HG03354 (cell line): ENCODE results near the gene RAB1B.
"Not testable (repeated sequence)": the region's sequence is repeated elsewhere in the genome, so short reads cannot be mapped to it uniquely, and the experiment has no call there.

Experiments used
- ATAC-seq: cut with Tn5 transposase; IDR thresholded peaks from one replicate; pipeline ENCODE4 v1.9.1; 2021; ENCODE audit warnings: mild to moderate bottlenecking; ENCODE audit not compliant: unreplicated experiment, poor library complexity, severe bottlenecking

Gene RAB1B

GRCh38 chr11:66238786-66239413 lies 29.5 kb upstream of the RAB1B start:
- no peak for ATAC-seq

GRCh38 chr11:66239511-66239910 lies 28.9 kb upstream of the RAB1B start:
- no peak for ATAC-seq

- no peak for ATAC-seq
These were observed 28.2 kb upstream of the RAB1B start for GRCh38 chr11:66239998-66240780.

- ATAC-seq: no peak
These were observed 27.7 kb upstream of the RAB1B start for GRCh38 chr11:66240781-66241136.

GRCh38 chr11:66242095-66242765 lies 26.2 kb upstream of the RAB1B start:
- ATAC-seq: no peak

- ATAC-seq: no peak
These were observed 24.5 kb upstream of the RAB1B start for GRCh38 chr11:66243782-66244535.

GRCh38 chr11:66247295-66247694 lies 21.1 kb upstream of the RAB1B start:
- no peak for ATAC-seq

GRCh38 chr11:66247801-66248200 lies 20.6 kb upstream of the RAB1B start:
- ATAC-seq: no peak

- ATAC-seq: no peak
These were observed 19.5 kb upstream of the RAB1B start for GRCh38 chr11:66248903-66249302.

GRCh38 chr11:66251809-66252208 lies 16.6 kb upstream of the RAB1B start:
- no peak for ATAC-seq

GRCh38 chr11:66253081-66253480 lies 15.4 kb upstream of the RAB1B start:
- not testable (repeated sequence) for ATAC-seq

GRCh38 chr11:66258473-66258893 lies 10.0 kb upstream of the RAB1B start:
- ATAC-seq: no peak

- ATAC-seq: no peak
These were observed 9.2 kb upstream of the RAB1B start for GRCh38 chr11:66259225-66259624.

GRCh38 chr11:66259956-66260355 lies 8.5 kb upstream of the RAB1B start:
- no peak for ATAC-seq

GRCh38 chr11:66261578-66261977 lies 6.9 kb upstream of the RAB1B start:
- ATAC-seq: no peak

- ATAC-seq: no peak
These were observed 6.2 kb upstream of the RAB1B start for GRCh38 chr11:66262191-66262590.

- ATAC-seq: no peak
These were observed 5.7 kb upstream of the RAB1B start for GRCh38 chr11:66262696-66263095.

- no peak for ATAC-seq
These were observed 5.2 kb upstream of the RAB1B start for GRCh38 chr11:66263231-66263630.

- ATAC-seq: no peak
These were observed 4.7 kb upstream of the RAB1B start for GRCh38 chr11:66263785-66264184.

GRCh38 chr11:66264383-66264782 lies 4.1 kb upstream of the RAB1B start:
- no peak for ATAC-seq
